ENCODE data around the gene PITX2. TPM values are rescaled to one million over a fixed set of nuclear protein-coding genes. Genes with fewer than 3 reads are reported as not detected.

PITX2 gene
- total RNA-seq, 1 experiment from 2014 or later: 0.77 TPM

- Mint-ChIP-seq H3K4me3 (ENCODE audit: unreplicated experiment) (no peak overlapping the region), H3K4me1 (ENCODE audit: insufficient read depth, unreplicated experiment) (no peaks in the 10 kb centered on the region)
Measured at GRCh38 chr4:110614173-110614963, 8.5 kb downstream of the PITX2 start.

DNA sequence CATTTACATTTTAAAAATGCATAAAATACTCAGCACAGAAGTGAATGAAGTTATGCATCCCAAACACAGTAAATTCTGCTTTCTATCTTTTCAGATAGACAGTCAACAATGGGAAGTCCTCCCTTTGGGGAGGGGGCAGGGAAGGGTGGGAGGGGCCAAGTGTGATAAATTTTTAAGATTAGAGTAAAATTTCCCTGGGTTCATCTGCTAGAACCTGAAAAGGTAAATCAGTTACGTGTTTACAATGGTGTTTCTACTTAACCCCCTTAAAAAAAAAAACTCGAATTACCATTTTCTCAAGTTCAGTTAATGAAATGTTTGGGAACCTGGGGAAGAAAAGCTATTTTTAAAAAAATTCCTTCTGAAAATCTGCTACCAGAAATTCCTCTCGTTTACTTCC, 9.1 kb downstream of the PITX2 start:
- DNase-seq (ENCODE audit: unreplicated experiment): no peak
- H3K36me3 Mint-ChIP-seq (ENCODE audit: insufficient read depth, unreplicated experiment): no peaks in the 10 kb centered on the region
- no peaks in the 10 kb centered on the region for H3K9me3 Mint-ChIP-seq (ENCODE audit: unreplicated experiment)
- no TSS peak for BruUV-seq (replicated peaks)
- POLR2A ChIA-PET: interaction anchor here (0.6 kb wide), 1 partner anchor 496 kb away, joined by 3 read pairs; no protein-coding TSS in a partner anchor
- H3K4me3 Mint-ChIP-seq (ENCODE audit: unreplicated experiment): no peak overlapping the region
- no peak for TF ChIP-seq CTCF (IDR thresholded peaks at IDR 0.05; ENCODE audit: unreplicated experiment)
- no peaks in the 10 kb centered on the region for H3K4me1 Mint-ChIP-seq (ENCODE audit: insufficient read depth, unreplicated experiment)
- intact Hi-C loops (cut with micrococcal nuclease): no loop called here
- H3K27ac Mint-ChIP-seq (ENCODE audit: low read depth, unreplicated experiment): no peak overlapping the region
- CTCF ChIA-PET: interaction anchor here (0.6 kb wide), 2 partner anchors 10 to 271 kb away, joined by 3 read pairs; no protein-coding TSS in a partner anchor
- no peaks in the 10 kb centered on the region for H3K27me3 Mint-ChIP-seq (ENCODE audit: insufficient read depth, unreplicated experiment)

More at GRCh38 chr4:110614173-110614963, 8.5 kb downstream of the PITX2 start:
- peaks cover 3% of the 10 kb centered on the region for H3K9me3 Mint-ChIP-seq (ENCODE audit: unreplicated experiment)
- ChIA-PET POLR2A (interaction anchor here (0.6 kb wide), 1 partner anchor 495 kb away, joined by 3 read pairs; no protein-coding TSS in a partner anchor), CTCF (interaction anchor here (0.6 to 0.7 kb wide), 4 partner anchors 272 to 1244 kb away, joined by 3 read pairs; no protein-coding TSS in a partner anchor)
- no peaks in the 10 kb centered on the region for H3K27me3 Mint-ChIP-seq (ENCODE audit: insufficient read depth, unreplicated experiment)
- no peak for DNase-seq (ENCODE audit: unreplicated experiment)
- no peak overlapping the region for H3K27ac Mint-ChIP-seq (ENCODE audit: low read depth, unreplicated experiment)
- H3K36me3 Mint-ChIP-seq (ENCODE audit: insufficient read depth, unreplicated experiment): no peaks in the 10 kb centered on the region
- intact Hi-C loops (cut with micrococcal nuclease): no loop called here
- no TSS peak for BruUV-seq (replicated peaks)
- no peak for TF ChIP-seq CTCF (IDR thresholded peaks at IDR 0.05; ENCODE audit: unreplicated experiment)

DNA sequence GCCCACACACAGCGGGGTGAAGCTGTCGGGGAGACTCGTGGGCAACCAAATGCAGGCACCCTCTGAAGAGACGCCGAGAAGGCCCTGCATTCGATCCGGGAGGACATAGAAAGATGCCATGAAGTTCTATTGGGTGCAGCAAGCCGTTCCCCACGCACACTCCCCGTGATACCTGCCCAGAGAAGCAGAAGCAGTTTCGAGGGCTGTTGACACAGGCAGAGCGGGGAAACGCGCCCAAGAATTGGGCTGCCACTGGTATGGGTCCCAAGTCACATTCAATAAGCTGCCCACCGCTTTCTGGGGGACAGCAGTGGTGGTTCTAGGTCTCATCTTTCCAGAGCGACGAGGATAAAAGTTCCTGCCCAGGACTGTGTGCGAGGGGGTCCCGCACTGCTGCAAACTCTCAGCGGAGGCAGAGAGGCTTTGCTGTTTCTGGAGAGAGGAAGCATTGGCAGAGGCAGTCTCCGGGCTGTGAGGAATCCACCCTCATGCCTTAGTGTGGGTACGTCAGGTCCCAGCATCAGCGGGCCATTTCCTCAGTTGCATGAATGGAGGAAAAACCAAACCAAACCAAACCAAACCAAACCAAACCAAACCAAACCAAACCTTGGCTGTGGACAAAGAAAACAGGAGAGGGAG, 10.1 kb downstream of the PITX2 start:
- no peak for TF ChIP-seq CTCF (IDR thresholded peaks at IDR 0.05; ENCODE audit: unreplicated experiment)
- BruUV-seq (replicated peaks): no TSS peak
- no peak overlapping the region for H3K27ac Mint-ChIP-seq (ENCODE audit: low read depth, unreplicated experiment)
- intact Hi-C loops (cut with micrococcal nuclease): no loop called here
- DNase-seq (ENCODE audit: unreplicated experiment): no peak
- ChIA-PET CTCF (interaction anchor here (0.6 to 1.3 kb wide), 2 partner anchors 10 to 29 kb away, joined by 3 read pairs; partner anchors contain the start of gene PITX2), POLR2A (no interaction called here)
- no peak overlapping the region for H3K4me3 Mint-ChIP-seq (ENCODE audit: unreplicated experiment)
- no peaks in the 10 kb centered on the region for H3K4me1 Mint-ChIP-seq (ENCODE audit: insufficient read depth, unreplicated experiment)
- H3K36me3 Mint-ChIP-seq (ENCODE audit: insufficient read depth, unreplicated experiment): no peaks in the 10 kb centered on the region
- H3K27me3 Mint-ChIP-seq (ENCODE audit: insufficient read depth, unreplicated experiment): peaks cover 7% of the 10 kb centered on the region
- H3K9me3 Mint-ChIP-seq (ENCODE audit: unreplicated experiment): no peaks in the 10 kb centered on the region

DNA sequence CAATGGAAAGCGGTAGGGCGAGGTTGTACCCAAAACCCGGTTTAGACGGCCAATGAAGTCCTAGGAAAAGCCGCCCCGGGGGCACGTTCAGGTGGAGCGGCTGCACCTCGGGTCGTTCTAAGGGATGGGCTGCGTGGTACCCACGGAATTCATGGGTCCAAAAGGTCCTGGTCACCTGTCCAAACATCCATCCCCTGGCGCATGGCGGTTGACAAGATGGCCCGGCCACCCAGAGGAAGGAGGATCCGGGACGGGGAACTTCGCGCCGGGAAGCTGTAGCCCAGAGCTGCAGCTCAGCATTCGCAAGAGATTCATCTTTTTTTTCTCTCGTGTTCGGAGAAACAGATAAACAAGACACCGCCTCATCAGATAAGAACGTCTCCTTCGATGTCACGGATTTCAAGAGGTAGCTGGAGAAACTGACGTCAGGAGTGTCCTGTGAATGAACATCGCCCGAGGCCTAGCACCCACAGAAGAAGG, 10.9 kb downstream of the PITX2 start:
- intact Hi-C loops (cut with micrococcal nuclease): no loop called here
- H3K36me3 Mint-ChIP-seq (ENCODE audit: insufficient read depth, unreplicated experiment): no peaks in the 10 kb centered on the region
- TF ChIP-seq CTCF (IDR thresholded peaks at IDR 0.05; ENCODE audit: unreplicated experiment): no peak
- ChIA-PET CTCF (interaction anchor here (0.6 to 1.3 kb wide), 2 partner anchors 10 to 29 kb away, joined by 3 read pairs; partner anchors contain the start of gene PITX2), POLR2A (no interaction called here)
- no peak overlapping the region for H3K4me3 Mint-ChIP-seq (ENCODE audit: unreplicated experiment)
- H3K4me1 Mint-ChIP-seq (ENCODE audit: insufficient read depth, unreplicated experiment): no peaks in the 10 kb centered on the region
- H3K27me3 Mint-ChIP-seq (ENCODE audit: insufficient read depth, unreplicated experiment): peaks cover 9% of the 10 kb centered on the region
- no peaks in the 10 kb centered on the region for H3K9me3 Mint-ChIP-seq (ENCODE audit: unreplicated experiment)
- H3K27ac Mint-ChIP-seq (ENCODE audit: low read depth, unreplicated experiment): no peak overlapping the region
- BruUV-seq (replicated peaks): no TSS peak
- no peak for DNase-seq (ENCODE audit: unreplicated experiment)

Measured in MCF 10A (cell line).